ENCODE results near the gene ATE1. TPM values are rescaled to one million over a fixed set of nuclear protein-coding genes. Genes with fewer than 3 reads are reported as not detected.

The ATE1 gene
- total and polyA plus RNA-seq, 2 experiments from 2014 or later = 17.4 to 24.5 TPM

- H3K36me3 ChIP-seq (ENCODE audit: insufficient read depth) = no peaks in the 10 kb centered on the region
- H3K4me2 ChIP-seq = no peak overlapping the region
- H2AFZ ChIP-seq = no peak overlapping the region
- H3K79me2 ChIP-seq (replicated peaks; ENCODE audit: insufficient read depth) = no peaks in the 10 kb centered on the region
- H3K36me3 Mint-ChIP-seq (ENCODE audit: low read depth) = no peaks in the 10 kb centered on the region
- no peaks in the 10 kb centered on the region for H3K4me1 ChIP-seq (ENCODE audit: insufficient read depth)
- H3F3A ChIP-seq (replicated peaks; ENCODE audit: low read depth) = no peaks in the 10 kb centered on the region
- peaks cover 5% of the 10 kb centered on the region; the same call in 2 of the 3 replicates for H3K4me1 Mint-ChIP-seq
- H3K4me3 ChIP-seq = no peak overlapping the region
- H3K9me3 Mint-ChIP-seq = no peaks in the 10 kb centered on the region
- DNase-seq (ENCODE audit: low spot score) (no peak), ATAC-seq (no peak)
- H4K20me1 ChIP-seq (replicated peaks; ENCODE audit: insufficient read depth) = no peaks in the 10 kb centered on the region
- no peaks in the 10 kb centered on the region for H3K27me3 ChIP-seq (ENCODE audit: insufficient read depth)
- TF ChIP-seq, protein P1, sequence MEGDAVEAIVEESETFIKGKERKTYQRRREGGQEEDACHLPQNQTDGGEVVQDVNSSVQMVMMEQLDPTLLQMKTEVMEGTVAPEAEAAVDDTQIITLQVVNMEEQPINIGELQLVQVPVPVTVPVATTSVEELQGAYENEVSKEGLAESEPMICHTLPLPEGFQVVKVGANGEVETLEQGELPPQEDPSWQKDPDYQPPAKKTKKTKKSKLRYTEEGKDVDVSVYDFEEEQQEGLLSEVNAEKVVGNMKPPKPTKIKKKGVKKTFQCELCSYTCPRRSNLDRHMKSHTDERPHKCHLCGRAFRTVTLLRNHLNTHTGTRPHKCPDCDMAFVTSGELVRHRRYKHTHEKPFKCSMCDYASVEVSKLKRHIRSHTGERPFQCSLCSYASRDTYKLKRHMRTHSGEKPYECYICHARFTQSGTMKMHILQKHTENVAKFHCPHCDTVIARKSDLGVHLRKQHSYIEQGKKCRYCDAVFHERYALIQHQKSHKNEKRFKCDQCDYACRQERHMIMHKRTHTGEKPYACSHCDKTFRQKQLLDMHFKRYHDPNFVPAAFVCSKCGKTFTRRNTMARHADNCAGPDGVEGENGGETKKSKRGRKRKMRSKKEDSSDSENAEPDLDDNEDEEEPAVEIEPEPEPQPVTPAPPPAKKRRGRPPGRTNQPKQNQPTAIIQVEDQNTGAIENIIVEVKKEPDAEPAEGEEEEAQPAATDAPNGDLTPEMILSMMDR (conservative IDR thresholded peaks at IDR 0.05; ENCODE audit: low read depth in 2 of 2) = no peak
- TF ChIP-seq STAT1 (IDR thresholded peaks at IDR 0.05; ENCODE audit: unreplicated experiment) (no peak), NANOG (IDR thresholded peaks at IDR 0.05; ENCODE audit: borderline replicate concordance) (no peak), ZNF462 (CRISPR knock-in tag; IDR thresholded peaks at IDR 0.05) (no peak), ZNF114 (CRISPR knock-in tag; IDR thresholded peaks at IDR 0.05) (no peak), CREB1 (CRISPR knock-in tag; IDR thresholded peaks at IDR 0.05; ENCODE audit: low read depth) (no peak), JUNB (IDR thresholded peaks at IDR 0.05; ENCODE audit: unreplicated experiment) (no peak), EZH2phosphoT487 (IDR thresholded peaks at IDR 0.05; ENCODE audit: unreplicated experiment) (no peak), EZH2 (IDR thresholded peaks at IDR 0.05; ENCODE audit: low read depth, unreplicated experiment) (no peak)
- no peak overlapping the region for H3K27ac Mint-ChIP-seq
- no peaks in the 10 kb centered on the region for H3K27me3 Mint-ChIP-seq (ENCODE audit: insufficient read depth, low read depth, poor library complexity)
- no peaks in the 10 kb centered on the region for H3K9me2 ChIP-seq (ENCODE audit: insufficient read depth)
- H3K4me3 Mint-ChIP-seq = no peak overlapping the region
- no peak overlapping the region for H3K27ac ChIP-seq (ENCODE audit: low read depth)
Observed at GRCh38 chr10:121819049-121819448, 108.8 kb downstream of the ATE1 start.

All from GM23338 (cell line).